Measurements from ENCODE around the gene DTX3L.
A peak's percentile ranks its signal among the peaks of the same experiment; 100 is the strongest.
"Not testable (repeated sequence)": the region's sequence is repeated elsewhere in the genome, so short reads cannot be mapped to it uniquely, and the experiment has no call there.

The DTX3L gene

GRCh38 chr3:122559906-122560305 lies 4.2 kb upstream of the DTX3L start:
- DNase-seq (ENCODE audit: low read depth), result no peak

GRCh38 chr3:122560680-122561079 lies 3.5 kb upstream of the DTX3L start:
- DNase-seq (ENCODE audit: low read depth), result no peak
- H3K4me3 ChIP-seq (ENCODE audit: low read depth, low read length), result no peak overlapping the region

More at GRCh38 chr3:122559906-122560305, 4.2 kb upstream of the DTX3L start:
- no peak overlapping the region for H3K4me3 ChIP-seq (ENCODE audit: low read depth, low read length)

GRCh38 chr3:122562923-122563716 lies 1.0 kb upstream of the DTX3L start:
- DNase-seq (ENCODE audit: low read depth), result no peak
- H3K4me3 ChIP-seq (ENCODE audit: low read depth, low read length), result peak overlapping the region; percentile 78

- peak overlapping the region; percentile 78 for H3K4me3 ChIP-seq (ENCODE audit: low read depth, low read length)
- DNase-seq (ENCODE audit: low read depth), result no peak
Measured at GRCh38 chr3:122563717-122564025, 467 bp upstream of the DTX3L start.

- H3K4me3 ChIP-seq (ENCODE audit: low read depth, low read length); DNase-seq (ENCODE audit: low read depth): not testable (repeated sequence)
Measured at GRCh38 chr3:122568131-122568530, 4.0 kb downstream of the DTX3L start.

GRCh38 chr3:122568755-122569154 lies 4.6 kb downstream of the DTX3L start:
- H3K4me3 ChIP-seq (ENCODE audit: low read depth, low read length), result no peak overlapping the region
- no peak for DNase-seq (ENCODE audit: low read depth)

- no peak for DNase-seq (ENCODE audit: low read depth)
- H3K4me3 ChIP-seq (ENCODE audit: low read depth, low read length), result no peak overlapping the region
Measured at GRCh38 chr3:122572940-122573412, 8.8 kb downstream of the DTX3L start.

GRCh38 chr3:122576174-122576940 lies 12.2 kb downstream of the DTX3L start:
- DNase-seq (ENCODE audit: low read depth), result no peak
- H3K4me3 ChIP-seq (ENCODE audit: low read depth, low read length), result no peak overlapping the region

- no peak for DNase-seq (ENCODE audit: low read depth)
- H3K4me3 ChIP-seq (ENCODE audit: low read depth, low read length), result peak within 1 kb of the TSS; percentile 48
Measured at GRCh38 chr3:122577409-122578031, 13.4 kb downstream of the DTX3L start, which contains the start of gene PARP15. TSS of gene PARP15 (plus strand) at chr3:122577650. CDS start at chr3:122577668, 18 bp downstream.

GRCh38 chr3:122578069-122578740 lies 14.1 kb downstream of the DTX3L start:
- DNase-seq (ENCODE audit: low read depth), result no peak
- peak overlapping the region; percentile 48 for H3K4me3 ChIP-seq (ENCODE audit: low read depth, low read length)

- no peak for DNase-seq (ENCODE audit: low read depth)
- H3K4me3 ChIP-seq (ENCODE audit: low read depth, low read length), result no peak overlapping the region
Measured at GRCh38 chr3:122580470-122580869, 16.3 kb downstream of the DTX3L start.

GRCh38 chr3:122581622-122582021 lies 17.5 kb downstream of the DTX3L start:
- no peak for DNase-seq (ENCODE audit: low read depth)
- no peak overlapping the region for H3K4me3 ChIP-seq (ENCODE audit: low read depth, low read length)

GRCh38 chr3:122582390-122582789 lies 18.3 kb downstream of the DTX3L start:
- no peak overlapping the region for H3K4me3 ChIP-seq (ENCODE audit: low read depth, low read length)
- no peak for DNase-seq (ENCODE audit: low read depth)

- no peak for DNase-seq (ENCODE audit: low read depth)
- no peak overlapping the region for H3K4me3 ChIP-seq (ENCODE audit: low read depth, low read length)
Measured at GRCh38 chr3:122586098-122586497, 22.0 kb downstream of the DTX3L start.

- no peak overlapping the region for H3K4me3 ChIP-seq (ENCODE audit: low read depth, low read length)
- no peak for DNase-seq (ENCODE audit: low read depth)
Measured at GRCh38 chr3:122586773-122587485, 22.8 kb downstream of the DTX3L start.

- no peak for DNase-seq (ENCODE audit: low read depth)
Measured at GRCh38 chr3:122587572-122587971, 23.4 kb downstream of the DTX3L start.

GRCh38 chr3:122589297-122589696 lies 25.2 kb downstream of the DTX3L start:
- DNase-seq (ENCODE audit: low read depth), result no peak
- H3K4me3 ChIP-seq (ENCODE audit: low read depth, low read length), result no peak overlapping the region

More at GRCh38 chr3:122587572-122587971, 23.4 kb downstream of the DTX3L start:
- H3K4me3 ChIP-seq (ENCODE audit: low read depth, low read length), result no peak overlapping the region

GRCh38 chr3:122590610-122591009 lies 26.5 kb downstream of the DTX3L start:
- DNase-seq (ENCODE audit: low read depth), result no peak
- no peak overlapping the region for H3K4me3 ChIP-seq (ENCODE audit: low read depth, low read length)

GRCh38 chr3:122594025-122594424 lies 29.9 kb downstream of the DTX3L start:
- H3K4me3 ChIP-seq (ENCODE audit: low read depth, low read length), result no peak overlapping the region
- no peak for DNase-seq (ENCODE audit: low read depth)

Data from skeletal muscle cell (primary cell).